ENCODE measurements around the gene B4GALNT2. TPM values are rescaled to one million over a fixed set of nuclear protein-coding genes. Genes with fewer than 3 reads are reported as not detected.
"Not testable (repeated sequence)": the region's sequence is repeated elsewhere in the genome, so short reads cannot be mapped to it uniquely, and the experiment has no call there.

Gene B4GALNT2
- total RNA-seq (2014; rRNA removed; shearing (Covaris generic)) = not detected in 2 replicates
- polyA plus RNA-seq (2014; cell fraction: nucleus; rRNA removed) = not detected in 2 replicates

- no peak for DNase-seq (ENCODE audit: extremely low read depth, low read depth)
Observed at GRCh38 chr17:49132699-49133364, at the start of gene B4GALNT2. Gene B4GALNT2 (plus strand): TSS chr17:49132769. CDS start chr17:49132793, 24 bp downstream.

DNA sequence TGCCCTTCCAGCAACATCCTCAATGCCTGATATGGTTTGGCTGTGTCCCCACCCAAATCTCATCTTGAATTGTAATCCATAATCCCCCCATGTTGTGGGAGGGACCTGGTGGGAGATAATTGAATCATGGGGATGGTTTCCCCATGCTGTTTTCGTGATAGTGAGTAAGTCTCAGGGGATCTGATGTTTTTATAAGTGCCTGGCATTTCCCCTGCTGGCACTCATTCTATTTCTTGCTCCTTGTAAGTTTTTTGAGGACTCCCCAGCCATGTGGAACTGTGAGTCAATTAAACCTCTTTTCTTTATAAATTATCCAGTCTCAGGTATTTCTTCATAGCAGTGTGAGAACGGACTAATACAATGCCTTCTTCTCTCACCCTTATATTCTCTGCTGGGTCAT lies 47.5 kb upstream of the B4GALNT2 start:
- not testable (repeated sequence) for DNase-seq (ENCODE audit: extremely low read depth, low read depth)

DNA sequence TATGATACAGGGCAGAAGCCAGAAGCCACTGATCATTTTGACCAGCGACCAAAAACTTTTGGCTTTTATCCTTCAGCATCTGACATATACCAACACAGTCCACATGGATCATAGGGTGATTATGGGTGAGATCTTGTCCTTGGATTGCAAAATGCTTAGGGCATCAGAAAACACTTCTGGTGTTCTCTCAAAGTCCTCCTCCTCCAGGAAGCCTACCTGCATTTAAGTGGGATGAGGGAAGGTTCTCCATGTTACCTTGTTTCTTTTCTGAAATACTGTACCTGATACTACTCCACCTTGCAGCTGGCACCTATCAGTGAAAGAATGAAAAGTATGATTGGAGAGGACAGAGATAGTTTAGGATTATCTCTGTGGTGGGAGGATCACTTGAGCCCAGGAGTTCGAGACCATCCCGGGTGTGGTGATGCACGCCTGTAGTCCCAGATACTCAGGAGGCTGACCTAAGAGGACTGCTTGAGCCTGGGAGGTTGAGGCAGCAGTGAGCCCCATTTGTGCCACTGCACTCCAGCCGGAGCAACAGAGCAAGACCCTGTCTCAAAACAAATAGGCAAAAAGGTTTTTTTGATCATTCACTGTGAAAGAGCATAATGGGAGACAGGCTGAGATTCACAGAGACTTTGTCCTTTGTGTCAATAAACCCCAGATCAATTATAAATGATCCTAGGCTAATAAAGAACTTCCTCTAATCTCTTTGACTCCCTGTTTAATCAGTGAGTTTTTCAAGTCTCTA lies 46.8 kb upstream of the B4GALNT2 start:
- DNase-seq (ENCODE audit: extremely low read depth, low read depth) = no peak

GRCh38 chr17:49086316-49086605 lies 46.3 kb upstream of the B4GALNT2 start:
- no peak for DNase-seq (ENCODE audit: extremely low read depth, low read depth)

- DNase-seq (ENCODE audit: extremely low read depth, low read depth) = no peak
Observed at GRCh38 chr17:49086649-49087048, 45.9 kb upstream of the B4GALNT2 start.

GRCh38 chr17:49089094-49089493 lies 43.5 kb upstream of the B4GALNT2 start:
- no peak for DNase-seq (ENCODE audit: extremely low read depth, low read depth)

DNA sequence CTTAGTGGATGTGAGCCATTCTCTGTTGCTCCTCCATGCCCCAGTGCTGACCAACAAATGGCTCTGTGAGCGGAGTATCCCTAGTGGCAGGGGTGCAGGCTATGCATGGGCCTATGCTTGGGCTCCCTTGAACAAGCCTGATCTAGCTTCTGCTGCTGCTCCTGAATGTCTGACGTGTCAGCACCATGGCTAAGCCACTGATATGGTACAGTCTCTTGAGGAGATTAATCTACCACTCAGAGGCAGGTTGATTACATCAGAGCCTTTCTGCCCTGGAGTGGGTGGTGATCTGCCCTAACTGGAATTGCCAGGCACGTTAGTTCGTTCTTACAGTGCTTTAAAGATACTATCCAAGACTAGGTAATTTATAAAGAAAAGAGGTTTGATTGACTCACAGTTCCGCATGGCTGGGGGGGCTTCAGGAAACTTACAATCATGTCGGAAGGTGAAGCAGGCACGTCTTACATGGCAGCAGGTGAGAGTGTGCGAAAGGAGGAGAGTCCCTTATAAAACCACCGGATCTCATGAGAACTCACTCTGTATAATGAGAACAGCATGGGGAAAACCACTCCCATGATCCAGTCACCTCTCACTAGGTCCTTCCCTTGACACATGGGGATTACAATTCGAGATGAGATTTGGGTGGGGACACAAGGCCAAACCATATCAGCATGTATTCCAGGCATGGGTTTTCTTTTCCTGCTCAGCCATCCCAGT lies 41.5 kb upstream of the B4GALNT2 start:
- no peak for DNase-seq (ENCODE audit: extremely low read depth, low read depth)

DNA sequence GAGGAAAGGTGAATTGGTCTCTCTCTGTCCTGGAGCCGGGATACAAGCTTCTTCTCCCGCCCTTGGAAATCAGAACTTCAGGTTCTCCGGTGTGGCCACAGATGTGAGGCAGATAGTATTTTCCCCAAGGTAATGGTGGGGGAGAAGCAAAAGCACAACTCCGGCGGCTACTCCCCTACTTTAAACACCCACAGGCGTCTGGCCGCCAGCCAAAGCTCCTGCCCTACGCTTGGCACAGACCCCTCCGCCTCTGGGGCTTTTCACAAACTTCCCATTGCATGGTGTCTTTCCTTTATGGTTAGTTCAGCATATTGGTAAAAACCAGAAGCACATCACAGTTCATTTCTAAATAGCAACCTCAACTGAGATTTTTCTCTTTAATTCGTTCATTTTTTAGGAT lies 39.4 kb upstream of the B4GALNT2 start:
- no peak for DNase-seq (ENCODE audit: extremely low read depth, low read depth)

- no peak for DNase-seq (ENCODE audit: extremely low read depth, low read depth)
Observed at GRCh38 chr17:49100601-49101000, 32.0 kb upstream of the B4GALNT2 start.

DNA sequence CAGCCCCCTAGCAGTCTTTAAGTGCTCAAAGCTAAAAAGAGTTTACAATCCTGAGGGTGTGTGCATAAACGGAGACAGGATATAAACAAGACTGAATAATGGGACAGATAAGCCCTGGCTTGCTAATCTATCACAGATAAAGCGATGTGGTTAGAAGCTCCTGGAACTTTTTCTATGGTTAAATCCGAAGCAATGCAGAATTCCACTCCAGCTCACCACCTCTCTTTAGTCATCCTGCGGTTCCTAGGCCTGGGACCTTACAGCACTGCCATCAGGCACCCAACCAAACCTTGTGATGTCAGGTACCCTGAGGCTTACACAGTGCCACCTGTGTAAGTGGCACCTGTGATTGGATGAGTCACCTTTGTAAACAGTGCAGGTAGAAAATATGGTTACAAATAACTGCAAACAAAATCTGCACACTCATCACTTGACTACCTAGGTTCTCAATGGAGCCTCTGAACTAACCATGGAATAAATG lies 31.5 kb upstream of the B4GALNT2 start:
- DNase-seq (ENCODE audit: extremely low read depth, low read depth) = no peak

DNA sequence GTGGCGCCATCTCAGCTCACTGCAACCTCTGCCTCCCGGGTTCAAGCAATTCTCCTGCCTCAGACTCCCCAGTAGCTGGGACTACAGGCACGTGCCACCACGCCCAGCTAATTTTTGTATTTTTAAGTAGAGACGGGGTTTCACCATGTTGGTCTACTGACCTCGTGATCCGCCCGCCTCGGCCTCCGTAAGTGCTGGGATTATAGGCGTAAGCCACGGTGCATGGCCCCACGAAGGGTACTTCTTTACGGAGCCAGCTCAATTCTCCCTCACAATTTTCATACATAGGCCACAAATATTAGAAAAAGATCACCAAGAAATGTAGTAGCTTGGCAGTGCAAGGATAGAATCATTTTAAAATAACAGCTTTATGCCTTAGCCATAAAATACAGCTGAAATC lies 29.2 kb upstream of the B4GALNT2 start:
- not testable (repeated sequence) for DNase-seq (ENCODE audit: extremely low read depth, low read depth)

DNA sequence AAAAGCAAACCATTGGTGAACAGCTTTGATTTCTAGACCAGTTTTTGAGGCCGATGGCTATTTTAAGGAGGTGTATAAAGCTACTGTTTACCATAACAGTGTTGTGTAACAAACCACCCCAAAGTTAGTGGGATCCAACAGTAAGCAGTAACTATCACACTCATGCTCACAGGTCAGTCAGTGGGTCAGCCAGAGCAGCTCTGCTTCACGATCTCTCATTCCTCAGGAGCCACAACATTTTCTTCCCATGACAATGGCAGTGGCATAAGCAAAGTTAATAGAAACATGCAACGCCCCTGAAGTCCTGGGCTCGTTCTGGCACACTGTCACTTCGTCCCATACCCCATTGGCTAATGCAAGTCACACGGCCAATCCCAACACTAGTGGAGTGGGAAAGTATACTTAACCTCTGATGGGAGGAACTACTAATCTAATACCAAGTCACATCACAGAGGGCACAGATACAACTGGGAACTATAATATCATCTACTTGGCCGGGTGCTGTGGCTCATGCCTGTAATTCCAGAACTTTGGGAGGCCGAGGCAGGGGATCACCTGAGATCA lies 28.0 kb upstream of the B4GALNT2 start:
- no peak for DNase-seq (ENCODE audit: extremely low read depth, low read depth)

- DNase-seq (ENCODE audit: extremely low read depth, low read depth) = no peak
Observed at GRCh38 chr17:49106321-49107210, 26.0 kb upstream of the B4GALNT2 start.

DNA sequence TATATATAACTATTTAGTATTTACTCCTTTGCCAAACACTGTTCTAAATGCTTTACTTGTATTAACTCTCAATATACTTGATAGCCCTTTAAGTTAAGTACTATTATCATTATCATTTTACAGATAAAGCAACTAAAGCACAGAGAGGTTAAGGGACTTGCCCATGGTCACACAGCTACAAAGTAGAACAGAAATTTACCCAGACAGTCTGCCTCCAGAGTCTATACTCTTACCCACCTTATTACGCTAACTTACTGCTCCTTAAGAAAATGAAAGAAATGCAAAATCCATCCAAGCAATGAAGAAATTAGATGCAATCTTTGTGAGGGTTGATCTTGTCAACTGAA lies 25.4 kb upstream of the B4GALNT2 start:
- no peak for DNase-seq (ENCODE audit: extremely low read depth, low read depth)

DNA sequence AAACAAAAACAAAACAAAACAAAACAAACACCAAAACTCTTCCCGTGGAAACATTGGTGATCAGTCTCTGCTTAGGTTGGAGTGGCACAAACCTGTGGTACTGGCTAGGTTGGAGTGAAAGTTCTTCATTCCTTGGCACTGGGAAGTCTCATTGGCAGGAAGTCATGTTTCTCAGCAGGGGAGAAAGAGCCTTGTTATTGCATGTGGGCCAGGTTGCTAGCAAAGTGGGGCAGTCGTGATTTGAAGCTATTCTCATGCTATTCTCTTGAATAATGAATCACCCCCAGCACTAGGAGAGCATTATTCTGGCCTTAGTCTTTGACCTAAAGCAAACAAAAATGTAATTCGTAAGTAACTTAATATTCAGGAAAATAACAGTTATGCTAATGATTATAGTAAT lies 24.3 kb upstream of the B4GALNT2 start:
- no peak for DNase-seq (ENCODE audit: extremely low read depth, low read depth)

DNA sequence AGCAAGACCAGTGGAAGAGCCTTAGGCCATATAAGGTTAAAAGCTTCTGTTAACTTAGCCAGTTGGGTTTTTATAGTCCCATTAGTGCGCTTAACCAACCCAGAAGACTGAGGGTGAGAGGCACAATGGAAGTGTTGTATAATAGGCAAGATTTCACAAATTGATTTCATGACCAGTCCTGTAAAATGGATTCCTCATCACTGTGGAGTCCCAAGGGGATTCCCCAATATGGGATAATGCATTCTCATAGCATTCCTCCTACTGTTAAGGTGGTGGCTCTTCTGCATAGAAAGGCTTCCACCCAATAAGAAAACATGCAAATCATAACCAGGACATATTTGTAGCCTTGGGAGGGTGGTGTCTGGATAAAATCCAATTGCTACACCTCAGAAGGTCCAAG lies 22.1 kb upstream of the B4GALNT2 start:
- no peak for DNase-seq (ENCODE audit: extremely low read depth, low read depth)

DNA sequence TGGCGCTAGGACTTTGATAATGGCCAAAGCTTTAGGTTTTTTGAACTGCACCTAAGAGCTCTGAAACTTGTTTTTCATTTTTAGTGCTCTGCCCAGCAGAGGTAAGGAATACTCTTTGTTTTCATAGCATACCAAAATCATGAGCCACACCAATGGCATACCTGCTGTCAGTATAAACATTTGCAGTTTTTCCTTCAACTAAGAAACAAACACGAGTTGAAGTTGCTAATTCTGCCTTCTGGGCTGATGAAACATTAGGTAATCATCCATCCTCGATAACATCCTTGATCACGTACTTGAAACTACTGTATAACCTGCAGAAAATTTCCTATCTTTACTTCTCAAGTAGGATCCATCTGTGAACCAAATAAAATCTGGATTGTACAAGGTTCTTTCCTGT lies 20.6 kb upstream of the B4GALNT2 start:
- DNase-seq (ENCODE audit: extremely low read depth, low read depth) = no peak

DNA sequence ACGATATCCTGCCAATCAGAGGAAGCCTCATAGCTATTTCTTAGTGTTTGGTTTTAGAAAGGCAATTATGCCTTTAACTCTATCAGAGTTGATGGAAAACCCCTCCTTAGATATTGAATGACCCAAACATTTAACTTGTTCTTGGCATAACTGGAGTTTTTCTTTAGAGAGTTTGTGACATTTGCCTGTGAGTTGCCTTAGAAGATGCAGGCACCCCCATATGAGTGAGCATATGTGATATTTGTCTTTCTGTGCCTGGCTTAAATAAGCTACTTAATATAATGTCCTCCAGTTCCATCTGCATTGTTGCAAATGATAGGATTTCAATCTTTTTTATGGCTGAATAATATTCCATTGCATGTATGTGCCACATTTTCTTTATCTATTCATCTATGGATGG lies 19.6 kb upstream of the B4GALNT2 start:
- no peak for DNase-seq (ENCODE audit: extremely low read depth, low read depth)

DNA sequence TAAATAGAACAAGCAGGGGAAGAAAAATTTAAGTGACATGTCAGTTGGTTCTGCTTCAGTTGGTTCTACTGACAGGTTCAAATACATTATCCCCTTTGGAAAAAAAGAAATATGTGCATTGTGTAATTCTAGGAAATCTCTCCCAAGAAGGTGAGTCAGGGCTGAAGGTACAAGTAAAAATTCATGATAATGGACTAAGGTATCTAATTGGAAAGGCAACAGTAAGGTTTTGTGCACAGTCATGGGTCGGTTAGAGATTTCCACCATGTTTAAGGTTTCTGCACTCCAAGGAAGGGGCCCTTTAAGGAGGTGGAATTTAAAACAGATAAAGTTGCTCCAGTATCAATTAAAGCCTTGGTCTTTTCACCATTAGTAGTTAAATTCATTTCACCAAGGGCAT lies 17.9 kb upstream of the B4GALNT2 start:
- no peak for DNase-seq (ENCODE audit: extremely low read depth, low read depth)

DNA sequence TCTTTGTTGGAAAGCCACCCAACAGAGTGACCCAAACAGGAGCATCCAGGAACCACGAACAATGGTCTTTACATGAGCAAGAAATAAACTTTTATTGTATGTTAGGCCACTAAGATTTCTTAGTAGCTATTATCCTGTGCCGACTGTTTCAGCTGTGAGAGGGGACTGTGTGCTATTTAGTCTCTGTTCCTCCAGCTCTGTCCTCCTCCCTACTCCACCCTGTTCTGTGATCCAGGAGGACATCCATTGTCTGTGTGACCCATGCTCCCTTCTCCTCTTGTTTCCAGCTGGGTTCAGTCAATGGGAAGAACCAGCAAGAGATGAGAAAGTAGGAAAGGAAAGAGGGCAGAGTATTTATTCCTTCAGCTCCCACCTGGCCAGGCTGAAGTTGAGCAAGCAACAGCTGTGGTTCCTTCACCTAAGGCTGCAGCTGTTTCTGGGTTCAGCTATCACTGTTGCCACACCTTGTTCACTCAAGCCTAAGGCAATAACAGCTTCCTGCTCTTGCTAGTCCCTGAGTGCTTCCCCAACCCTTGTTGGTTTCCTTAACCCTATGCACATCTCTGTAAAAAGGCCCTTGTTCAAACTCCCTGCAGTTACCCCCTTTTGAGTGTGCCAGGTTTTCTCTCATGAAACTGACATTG lies 14.9 kb upstream of the B4GALNT2 start:
- DNase-seq (ENCODE audit: extremely low read depth, low read depth) = no peak
